ENCODE results near the gene RABEP1. TPM values are rescaled to one million over a fixed set of nuclear protein-coding genes. Genes with fewer than 3 reads are reported as not detected.

Gene RABEP1
- total RNA-seq, 3 donors from 2014 or later (not counting 1 experiment from before 2014, with no cell fraction given): 44.1 to 64.0 (median 44.2) TPM

DNA sequence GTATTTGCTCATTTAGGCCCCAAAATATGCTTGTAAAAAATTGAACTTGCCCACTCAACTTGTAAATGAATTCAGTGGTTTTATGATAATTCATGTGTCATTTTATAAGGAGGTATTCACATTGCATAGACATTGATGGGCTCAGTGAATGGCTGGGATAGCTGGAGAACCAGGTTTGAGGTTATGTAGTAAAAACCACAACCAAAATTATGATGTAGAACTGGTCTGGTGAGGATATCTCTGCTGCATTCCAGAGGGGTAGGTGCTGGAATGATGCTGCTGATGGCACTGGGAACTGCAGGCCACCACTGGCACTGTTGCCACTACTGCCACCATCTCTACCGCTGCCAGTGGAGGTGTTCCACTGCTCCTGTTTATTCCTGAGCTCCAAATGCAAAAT lies 21.5 kb upstream of the RABEP1 start:
- Mint-ChIP-seq H3K27ac (no peak overlapping the region), H3K4me1 (peaks cover 0 to under 1% of the 10 kb centered on the region in 2 donors), H3K27me3 (ENCODE audit: low read depth in 2 of 2) (no peaks in the 10 kb centered on the region), H3K4me3 (no peak overlapping the region), H3K36me3 (no peaks in the 10 kb centered on the region), H3K9me3 (no peaks in the 10 kb centered on the region)
- Histone ChIP-seq H3K27me3 (ENCODE audit: control insufficient read depth, insufficient read depth, low read length) (no peaks in the 10 kb centered on the region), H3K4me1 (ENCODE audit: control insufficient read depth, insufficient read depth, low read length) (peaks cover 4% of the 10 kb centered on the region), H3K4me3 (ENCODE audit: low read length) (no peak overlapping the region), H3K27ac (ENCODE audit: low read length) (no peak overlapping the region), H3K9me3 (ENCODE audit: control insufficient read depth, insufficient read depth, low read length) (no peaks in the 10 kb centered on the region), H3K36me3 (ENCODE audit: control insufficient read depth, insufficient read depth, low read length) (no peaks in the 10 kb centered on the region)
- intact Hi-C loops (cut with micrococcal nuclease): no loop called here
- TF ChIP-seq, protein P1, sequence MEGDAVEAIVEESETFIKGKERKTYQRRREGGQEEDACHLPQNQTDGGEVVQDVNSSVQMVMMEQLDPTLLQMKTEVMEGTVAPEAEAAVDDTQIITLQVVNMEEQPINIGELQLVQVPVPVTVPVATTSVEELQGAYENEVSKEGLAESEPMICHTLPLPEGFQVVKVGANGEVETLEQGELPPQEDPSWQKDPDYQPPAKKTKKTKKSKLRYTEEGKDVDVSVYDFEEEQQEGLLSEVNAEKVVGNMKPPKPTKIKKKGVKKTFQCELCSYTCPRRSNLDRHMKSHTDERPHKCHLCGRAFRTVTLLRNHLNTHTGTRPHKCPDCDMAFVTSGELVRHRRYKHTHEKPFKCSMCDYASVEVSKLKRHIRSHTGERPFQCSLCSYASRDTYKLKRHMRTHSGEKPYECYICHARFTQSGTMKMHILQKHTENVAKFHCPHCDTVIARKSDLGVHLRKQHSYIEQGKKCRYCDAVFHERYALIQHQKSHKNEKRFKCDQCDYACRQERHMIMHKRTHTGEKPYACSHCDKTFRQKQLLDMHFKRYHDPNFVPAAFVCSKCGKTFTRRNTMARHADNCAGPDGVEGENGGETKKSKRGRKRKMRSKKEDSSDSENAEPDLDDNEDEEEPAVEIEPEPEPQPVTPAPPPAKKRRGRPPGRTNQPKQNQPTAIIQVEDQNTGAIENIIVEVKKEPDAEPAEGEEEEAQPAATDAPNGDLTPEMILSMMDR (IDR thresholded peaks at IDR 0.05): no peak
- ATAC-seq (no peak), DNase-seq (no peak)
- 100% methylated on average over 1 of the region's 1 CpG for WGBS (ENCODE audit: insufficient coverage)

DNA sequence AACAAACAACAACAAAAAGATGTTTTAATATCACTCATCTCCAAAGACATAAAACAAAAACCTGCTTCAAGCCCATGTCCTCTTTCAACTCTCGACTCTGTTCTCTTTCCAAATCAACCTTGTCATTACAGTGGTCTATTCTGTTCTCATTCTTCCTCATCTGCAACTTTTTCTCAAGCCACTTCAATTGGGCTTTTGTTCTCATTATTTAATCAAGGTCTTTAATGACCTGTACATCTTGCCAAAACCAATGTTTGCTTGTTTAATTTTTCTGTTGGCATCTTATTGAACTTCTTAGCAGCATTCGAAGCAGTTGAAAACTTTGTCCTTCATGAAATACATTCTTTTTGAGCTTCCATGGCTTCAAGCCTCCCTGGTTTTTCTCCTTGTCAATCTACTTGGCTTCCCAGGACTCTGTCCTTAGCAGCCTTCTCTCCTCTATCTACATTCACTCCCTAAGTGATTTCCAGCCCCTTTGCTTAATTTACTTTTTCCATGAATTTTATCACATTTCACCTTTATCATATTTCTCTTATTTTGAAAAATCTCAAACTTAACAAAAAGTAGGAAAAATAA lies 19.6 kb upstream of the RABEP1 start:
- Mint-ChIP-seq H3K36me3 (no peaks in the 10 kb centered on the region), H3K27ac (no peak overlapping the region), H3K4me1 (no peaks in the 10 kb centered on the region), H3K27me3 (ENCODE audit: low read depth in 2 of 2) (no peaks in the 10 kb centered on the region), H3K9me3 (no peaks in the 10 kb centered on the region), H3K4me3 (no peak overlapping the region)
- Histone ChIP-seq H3K9me3 (ENCODE audit: control insufficient read depth, insufficient read depth, low read length) (no peaks in the 10 kb centered on the region), H3K4me1 (ENCODE audit: control insufficient read depth, insufficient read depth, low read length) (no peaks in the 10 kb centered on the region), H3K27me3 (ENCODE audit: control insufficient read depth, insufficient read depth, low read length) (no peaks in the 10 kb centered on the region), H3K27ac (ENCODE audit: low read length) (no peak overlapping the region), H3K36me3 (ENCODE audit: control insufficient read depth, insufficient read depth, low read length) (no peaks in the 10 kb centered on the region), H3K4me3 (ENCODE audit: low read length) (no peak overlapping the region)
- intact Hi-C loops (cut with micrococcal nuclease): no loop called here
- 78% methylated on average over 2 of the region's 2 CpGs for WGBS (ENCODE audit: insufficient coverage)
- no peak for DNase-seq
- TF ChIP-seq, protein P1 (IDR thresholded peaks at IDR 0.05): no peak
- no peak for ATAC-seq

DNA sequence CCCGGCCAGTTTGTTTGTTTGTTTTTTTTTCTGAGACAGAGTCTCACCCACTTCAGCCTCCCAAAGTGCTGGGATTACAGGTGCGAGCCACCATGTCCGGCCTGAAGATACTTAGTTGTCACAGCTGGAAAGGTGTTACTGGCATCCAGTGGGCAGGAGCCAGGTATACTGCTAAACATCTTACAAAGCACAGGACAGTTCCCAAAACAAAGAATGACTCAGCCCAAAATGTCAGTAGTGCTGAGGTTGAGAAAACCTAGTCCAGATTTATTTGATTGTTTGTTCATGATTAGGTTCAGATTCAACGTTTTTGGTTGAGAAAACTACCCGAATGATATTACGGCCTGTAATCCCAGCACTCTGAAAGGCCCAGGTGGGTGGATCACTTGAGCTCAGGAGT lies 18.6 kb upstream of the RABEP1 start:
- Mint-ChIP-seq H3K27ac (no peak overlapping the region), H3K27me3 (ENCODE audit: low read depth in 2 of 2) (no peaks in the 10 kb centered on the region), H3K9me3 (no peaks in the 10 kb centered on the region), H3K36me3 (no peaks in the 10 kb centered on the region), H3K4me3 (no peak overlapping the region), H3K4me1 (no peaks in the 10 kb centered on the region)
- H3K27ac ChIP-seq (ENCODE audit: low read length): no peak overlapping the region
- no peak overlapping the region for H3K4me3 ChIP-seq (ENCODE audit: low read length)
- TF ChIP-seq, protein P1 (IDR thresholded peaks at IDR 0.05): no peak
- no peak for ATAC-seq
- no peaks in the 10 kb centered on the region for H3K27me3 ChIP-seq (ENCODE audit: control insufficient read depth, insufficient read depth, low read length)
- H3K36me3 ChIP-seq (ENCODE audit: control insufficient read depth, insufficient read depth, low read length): no peaks in the 10 kb centered on the region
- intact Hi-C loops (cut with micrococcal nuclease): no loop called here
- no peaks in the 10 kb centered on the region for H3K4me1 ChIP-seq (ENCODE audit: control insufficient read depth, insufficient read depth, low read length)
- no peak for DNase-seq
- 94% methylated on average over 6 of the region's 6 CpGs for WGBS (ENCODE audit: insufficient coverage)
- H3K9me3 ChIP-seq (ENCODE audit: control insufficient read depth, insufficient read depth, low read length): no peaks in the 10 kb centered on the region

DNA sequence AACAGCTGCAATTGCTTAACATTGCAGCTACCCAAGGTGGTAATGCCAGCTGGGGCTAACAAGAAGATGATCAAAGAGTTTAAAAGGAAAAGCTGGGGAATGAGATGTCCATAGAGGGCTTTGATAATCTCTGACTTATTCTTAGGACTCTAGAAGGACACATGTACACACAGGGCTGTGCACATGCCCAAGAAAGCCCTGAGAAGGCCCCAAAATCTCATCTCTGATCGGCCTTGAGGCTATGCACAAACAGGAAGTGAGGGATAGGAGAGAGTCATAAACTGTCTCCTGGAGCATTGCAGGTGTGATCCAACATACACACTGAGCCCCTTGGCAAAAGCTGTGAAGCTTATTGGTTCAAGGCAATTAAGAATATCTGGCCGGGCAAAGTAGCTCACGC lies 17.2 kb upstream of the RABEP1 start:
- ATAC-seq: no peak
- no peak for DNase-seq
- WGBS (ENCODE audit: insufficient coverage): 77% methylated on average over 3 of the region's 3 CpGs
- no peaks in the 10 kb centered on the region for H3K4me1 ChIP-seq (ENCODE audit: control insufficient read depth, insufficient read depth, low read length)
- H3K36me3 ChIP-seq (ENCODE audit: control insufficient read depth, insufficient read depth, low read length): no peaks in the 10 kb centered on the region
- H3K27ac ChIP-seq (ENCODE audit: low read length): no peak overlapping the region
- no peak overlapping the region for H3K4me3 Mint-ChIP-seq
- no peaks in the 10 kb centered on the region for H3K9me3 Mint-ChIP-seq
- no peaks in the 10 kb centered on the region for H3K27me3 ChIP-seq (ENCODE audit: control insufficient read depth, insufficient read depth, low read length)
- no peak overlapping the region for H3K27ac Mint-ChIP-seq
- H3K36me3 Mint-ChIP-seq: no peaks in the 10 kb centered on the region
- no peaks in the 10 kb centered on the region for H3K27me3 Mint-ChIP-seq (ENCODE audit: low read depth in 2 of 2)
- H3K9me3 ChIP-seq (ENCODE audit: control insufficient read depth, insufficient read depth, low read length): no peaks in the 10 kb centered on the region
- intact Hi-C loops (cut with micrococcal nuclease): no loop called here
- H3K4me3 ChIP-seq (ENCODE audit: low read length): no peak overlapping the region
- TF ChIP-seq, protein P1 (IDR thresholded peaks at IDR 0.05): no peak
- H3K4me1 Mint-ChIP-seq: no peaks in the 10 kb centered on the region

All from natural killer cell (primary cell).